ENCODE measurements around the gene PLA2R1.

PLA2R1 gene

DNA sequence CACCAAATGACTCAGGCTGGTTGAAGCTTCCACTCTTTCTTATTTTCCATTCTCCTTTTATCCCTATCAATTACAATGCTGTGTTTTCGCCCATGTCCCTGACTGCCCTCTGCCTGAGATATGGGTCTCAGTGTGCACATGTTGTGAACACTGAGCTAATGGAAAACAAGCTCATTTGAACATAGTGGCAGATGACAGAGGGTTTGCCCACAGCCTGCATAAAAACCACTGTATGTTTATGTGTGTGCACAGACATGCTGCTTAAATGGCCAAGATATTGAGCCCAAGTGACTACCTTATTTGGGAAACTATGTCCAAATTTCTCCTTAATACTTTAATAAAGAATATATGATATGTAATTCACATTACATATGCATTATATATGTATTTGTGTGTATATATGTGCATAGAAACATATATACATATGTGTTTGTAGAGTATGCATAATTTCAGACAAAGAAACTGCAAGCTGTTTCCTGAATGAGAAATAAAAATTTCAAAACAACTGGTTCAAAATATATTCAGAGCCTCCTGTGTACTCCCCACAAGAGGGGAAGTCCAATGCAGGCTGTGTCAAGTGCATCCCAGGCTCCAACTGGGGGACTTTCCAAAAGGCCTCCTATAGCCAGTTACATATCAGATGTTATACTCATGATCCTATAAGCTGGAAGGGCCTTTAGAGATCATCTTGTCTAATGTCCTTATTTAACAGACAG is 171.7 kb downstream of the PLA2R1 start:
- H3K9me3 ChIP-seq (ENCODE audit: severe bottlenecking): no peaks in the 10 kb centered on the region
- H3K4me1 ChIP-seq (ENCODE audit: insufficient read depth, poor library complexity, severe bottlenecking): no peaks in the 10 kb centered on the region
- no peak overlapping the region for H3K4me3 ChIP-seq (ENCODE audit: severe bottlenecking)
- no peak for ATAC-seq (ENCODE audit: low read depth)
- no peaks in the 10 kb centered on the region for H3K27me3 ChIP-seq (ENCODE audit: insufficient read depth, poor library complexity, severe bottlenecking)
- no peak for DNase-seq (ENCODE audit: low spot score)
- no peaks in the 10 kb centered on the region for H3K36me3 ChIP-seq (ENCODE audit: low read depth)
- H3K27ac ChIP-seq (ENCODE audit: poor library complexity, severe bottlenecking): no peak overlapping the region
- TF ChIP-seq, protein P1, sequence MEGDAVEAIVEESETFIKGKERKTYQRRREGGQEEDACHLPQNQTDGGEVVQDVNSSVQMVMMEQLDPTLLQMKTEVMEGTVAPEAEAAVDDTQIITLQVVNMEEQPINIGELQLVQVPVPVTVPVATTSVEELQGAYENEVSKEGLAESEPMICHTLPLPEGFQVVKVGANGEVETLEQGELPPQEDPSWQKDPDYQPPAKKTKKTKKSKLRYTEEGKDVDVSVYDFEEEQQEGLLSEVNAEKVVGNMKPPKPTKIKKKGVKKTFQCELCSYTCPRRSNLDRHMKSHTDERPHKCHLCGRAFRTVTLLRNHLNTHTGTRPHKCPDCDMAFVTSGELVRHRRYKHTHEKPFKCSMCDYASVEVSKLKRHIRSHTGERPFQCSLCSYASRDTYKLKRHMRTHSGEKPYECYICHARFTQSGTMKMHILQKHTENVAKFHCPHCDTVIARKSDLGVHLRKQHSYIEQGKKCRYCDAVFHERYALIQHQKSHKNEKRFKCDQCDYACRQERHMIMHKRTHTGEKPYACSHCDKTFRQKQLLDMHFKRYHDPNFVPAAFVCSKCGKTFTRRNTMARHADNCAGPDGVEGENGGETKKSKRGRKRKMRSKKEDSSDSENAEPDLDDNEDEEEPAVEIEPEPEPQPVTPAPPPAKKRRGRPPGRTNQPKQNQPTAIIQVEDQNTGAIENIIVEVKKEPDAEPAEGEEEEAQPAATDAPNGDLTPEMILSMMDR (IDR thresholded peaks at IDR 0.05; ENCODE audit: poor library complexity, severe bottlenecking): no peak

DNA sequence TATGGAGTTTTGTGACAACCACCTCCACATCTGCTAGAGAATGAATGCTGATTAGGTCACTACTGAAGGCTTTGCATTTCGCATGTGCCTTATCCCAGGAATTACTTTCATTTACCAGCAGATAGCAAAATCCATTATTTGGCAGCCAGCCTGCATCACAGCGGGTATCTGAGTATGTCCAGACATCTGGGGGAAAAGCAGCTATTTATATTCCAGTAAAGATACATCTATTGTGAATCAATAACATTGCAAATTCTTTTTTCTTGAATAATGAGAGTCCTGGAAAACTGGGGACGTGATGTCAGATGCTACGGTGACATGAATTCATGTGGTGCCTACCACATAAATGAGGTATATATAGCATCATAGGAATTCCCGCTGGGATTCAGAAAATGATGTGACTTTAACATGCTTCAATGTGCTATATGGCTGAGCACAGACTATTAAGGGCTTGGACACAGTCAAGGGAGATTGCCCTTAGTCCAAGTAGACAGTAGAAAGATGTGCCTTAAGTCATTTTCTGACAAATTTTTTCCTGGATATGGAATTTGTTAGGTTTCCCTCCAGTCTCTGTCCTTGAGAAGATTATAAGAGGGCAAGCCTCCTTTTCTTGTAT is 180.2 kb downstream of the PLA2R1 start:
- no peaks in the 10 kb centered on the region for H3K36me3 ChIP-seq (ENCODE audit: low read depth)
- H3K9me3 ChIP-seq (ENCODE audit: severe bottlenecking): no peaks in the 10 kb centered on the region
- H3K4me3 ChIP-seq (ENCODE audit: severe bottlenecking): no peak overlapping the region
- H3K27me3 ChIP-seq (ENCODE audit: insufficient read depth, poor library complexity, severe bottlenecking): no peaks in the 10 kb centered on the region
- H3K27ac ChIP-seq (ENCODE audit: poor library complexity, severe bottlenecking): no peak overlapping the region
- DNase-seq (ENCODE audit: low spot score) (no peak), ATAC-seq (ENCODE audit: low read depth) (no peak)
- no peaks in the 10 kb centered on the region for H3K4me1 ChIP-seq (ENCODE audit: insufficient read depth, poor library complexity, severe bottlenecking)
- TF ChIP-seq, protein P1 (IDR thresholded peaks at IDR 0.05; ENCODE audit: poor library complexity, severe bottlenecking): no peak
